ENCODE measurements around the gene ERN2. TPM values are rescaled to one million over a fixed set of nuclear protein-coding genes. Genes with fewer than 3 reads are reported as not detected.
A peak's percentile ranks its signal among the peaks of the same experiment; 100 is the strongest.

ERN2 gene
- total and polyA plus RNA-seq, 2 of the 13 experiments (the other 11 are each of a cell fraction or from before 2014, with no cell fraction given), result 2.2 to 3.5 TPM

DNA sequence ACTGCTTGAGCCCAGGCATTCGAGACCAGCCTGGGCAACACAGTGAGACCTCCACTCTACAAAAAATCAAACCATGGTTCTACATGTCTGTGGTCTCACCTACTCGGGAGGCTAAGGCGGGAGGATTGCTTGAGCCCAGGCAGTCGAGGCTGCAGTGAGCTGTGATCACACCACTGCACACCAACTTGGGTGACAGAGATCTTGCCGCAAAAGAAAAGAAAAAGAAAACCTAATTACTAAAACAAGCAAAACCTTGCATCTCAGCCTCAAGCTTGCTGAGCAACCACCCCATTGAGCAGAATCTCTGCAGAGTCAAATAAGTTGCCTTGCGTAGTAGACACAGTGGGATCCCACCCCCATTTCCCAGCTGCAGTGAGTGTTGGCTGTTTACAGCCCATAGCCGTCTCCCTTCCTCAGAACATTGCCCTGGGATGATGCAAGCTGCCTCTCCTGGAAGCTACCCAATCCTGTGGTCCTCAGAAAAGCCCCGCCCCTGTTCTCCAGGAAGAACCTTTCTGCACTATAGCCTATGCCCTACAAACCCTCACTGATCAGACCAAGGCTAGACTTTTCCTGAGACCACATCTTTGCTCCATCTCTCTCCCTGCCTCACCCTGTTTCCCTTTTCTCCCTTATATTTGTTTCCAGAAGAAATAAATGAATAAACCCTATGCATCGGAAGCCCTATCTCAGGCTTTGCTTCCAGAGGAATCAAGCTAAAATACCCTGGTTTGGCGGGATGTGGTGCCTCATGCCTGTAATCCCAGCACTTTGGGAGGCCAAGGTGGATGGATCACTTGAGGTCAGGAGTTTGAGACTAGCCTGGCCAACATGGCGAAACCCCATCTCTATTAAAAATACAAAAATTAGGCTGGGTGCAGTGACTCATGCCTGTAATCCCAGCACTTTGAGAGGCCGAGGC lies 16.7 kb upstream of the ERN2 start (continued):
- TF ChIP-seq CC2D1A (CRISPR knock-in tag; IDR thresholded peaks at IDR 0.05) (no peak), CAMTA2 (CRISPR knock-in tag; IDR thresholded peaks at IDR 0.05; ENCODE audit: borderline replicate concordance) (no peak), ZNF432 (CRISPR knock-in tag; IDR thresholded peaks at IDR 0.05; ENCODE audit: borderline replicate concordance) (no peak), ZNF737 (CRISPR knock-in tag; IDR thresholded peaks at IDR 0.05; ENCODE audit: borderline replicate concordance) (no peak; the same call in 1 of the 2 replicates), PPARG (CRISPR knock-in tag; conservative IDR thresholded peaks at IDR 0.05) (0 out of 2 replicates have a peak, but pooled peaks have one; percentile 42), ZNF674 (CRISPR knock-in tag; IDR thresholded peaks at IDR 0.05; ENCODE audit: low read depth) (no peak), ZBTB7A (CRISPR knock-in tag; IDR thresholded peaks at IDR 0.05) (peak; percentile 56; the same call in 1 of the 2 replicates), TCF12 (IDR thresholded peaks at IDR 0.05) (no peak), TCF12 (CRISPR knock-in tag; IDR thresholded peaks at IDR 0.05) (no peak), ZNF749 (CRISPR knock-in tag; IDR thresholded peaks at IDR 0.05; ENCODE audit: borderline replicate concordance) (no peak), ZNF891 (CRISPR knock-in tag; IDR thresholded peaks at IDR 0.05) (no peak), ZNF550 (CRISPR knock-in tag; IDR thresholded peaks at IDR 0.05; ENCODE audit: borderline replicate concordance) (no peak), FOXA1 (IDR thresholded peaks at IDR 0.05) (no peak), FOXA1 (CRISPR knock-in tag; IDR thresholded peaks at IDR 0.05) (0 out of 2 replicates have a peak, but pooled peaks have one; percentile 29), NR2F2 (IDR thresholded peaks at IDR 0.05; ENCODE audit: borderline replicate concordance, low read depth) (no peak), ZNF547 (CRISPR knock-in tag; IDR thresholded peaks at IDR 0.05) (no peak), ZNF484 (CRISPR knock-in tag; IDR thresholded peaks at IDR 0.05; ENCODE audit: borderline replicate concordance, low read depth) (no peak), MAFG (CRISPR knock-in tag; IDR thresholded peaks at IDR 0.05) (no peak)
- TF ChIP-seq, protein P1, sequence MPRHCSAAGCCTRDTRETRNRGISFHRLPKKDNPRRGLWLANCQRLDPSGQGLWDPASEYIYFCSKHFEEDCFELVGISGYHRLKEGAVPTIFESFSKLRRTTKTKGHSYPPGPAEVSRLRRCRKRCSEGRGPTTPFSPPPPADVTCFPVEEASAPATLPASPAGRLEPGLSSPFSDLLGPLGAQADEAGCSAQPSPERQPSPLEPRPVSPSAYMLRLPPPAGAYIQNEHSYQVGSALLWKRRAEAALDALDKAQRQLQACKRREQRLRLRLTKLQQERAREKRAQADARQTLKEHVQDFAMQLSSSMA (CRISPR knock-in tag; IDR thresholded peaks at IDR 0.05), result 0 out of 2 replicates have a peak, but pooled peaks have one; percentile 31
- TF ChIP-seq, protein P2, sequence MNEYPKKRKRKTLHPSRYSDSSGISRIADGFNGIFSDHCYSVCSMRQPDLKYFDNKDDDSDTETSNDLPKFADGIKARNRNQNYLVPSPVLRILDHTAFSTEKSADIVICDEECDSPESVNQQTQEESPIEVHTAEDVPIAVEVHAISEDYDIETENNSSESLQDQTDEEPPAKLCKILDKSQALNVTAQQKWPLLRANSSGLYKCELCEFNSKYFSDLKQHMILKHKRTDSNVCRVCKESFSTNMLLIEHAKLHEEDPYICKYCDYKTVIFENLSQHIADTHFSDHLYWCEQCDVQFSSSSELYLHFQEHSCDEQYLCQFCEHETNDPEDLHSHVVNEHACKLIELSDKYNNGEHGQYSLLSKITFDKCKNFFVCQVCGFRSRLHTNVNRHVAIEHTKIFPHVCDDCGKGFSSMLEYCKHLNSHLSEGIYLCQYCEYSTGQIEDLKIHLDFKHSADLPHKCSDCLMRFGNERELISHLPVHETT (CRISPR knock-in tag; conservative IDR thresholded peaks at IDR 0.05), result no peak
- TF ChIP-seq, protein P3, sequence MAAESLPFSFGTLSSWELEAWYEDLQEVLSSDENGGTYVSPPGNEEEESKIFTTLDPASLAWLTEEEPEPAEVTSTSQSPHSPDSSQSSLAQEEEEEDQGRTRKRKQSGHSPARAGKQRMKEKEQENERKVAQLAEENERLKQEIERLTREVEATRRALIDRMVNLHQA (CRISPR knock-in tag; IDR thresholded peaks at IDR 0.05), result no peak
- TF ChIP-seq, protein P4, sequence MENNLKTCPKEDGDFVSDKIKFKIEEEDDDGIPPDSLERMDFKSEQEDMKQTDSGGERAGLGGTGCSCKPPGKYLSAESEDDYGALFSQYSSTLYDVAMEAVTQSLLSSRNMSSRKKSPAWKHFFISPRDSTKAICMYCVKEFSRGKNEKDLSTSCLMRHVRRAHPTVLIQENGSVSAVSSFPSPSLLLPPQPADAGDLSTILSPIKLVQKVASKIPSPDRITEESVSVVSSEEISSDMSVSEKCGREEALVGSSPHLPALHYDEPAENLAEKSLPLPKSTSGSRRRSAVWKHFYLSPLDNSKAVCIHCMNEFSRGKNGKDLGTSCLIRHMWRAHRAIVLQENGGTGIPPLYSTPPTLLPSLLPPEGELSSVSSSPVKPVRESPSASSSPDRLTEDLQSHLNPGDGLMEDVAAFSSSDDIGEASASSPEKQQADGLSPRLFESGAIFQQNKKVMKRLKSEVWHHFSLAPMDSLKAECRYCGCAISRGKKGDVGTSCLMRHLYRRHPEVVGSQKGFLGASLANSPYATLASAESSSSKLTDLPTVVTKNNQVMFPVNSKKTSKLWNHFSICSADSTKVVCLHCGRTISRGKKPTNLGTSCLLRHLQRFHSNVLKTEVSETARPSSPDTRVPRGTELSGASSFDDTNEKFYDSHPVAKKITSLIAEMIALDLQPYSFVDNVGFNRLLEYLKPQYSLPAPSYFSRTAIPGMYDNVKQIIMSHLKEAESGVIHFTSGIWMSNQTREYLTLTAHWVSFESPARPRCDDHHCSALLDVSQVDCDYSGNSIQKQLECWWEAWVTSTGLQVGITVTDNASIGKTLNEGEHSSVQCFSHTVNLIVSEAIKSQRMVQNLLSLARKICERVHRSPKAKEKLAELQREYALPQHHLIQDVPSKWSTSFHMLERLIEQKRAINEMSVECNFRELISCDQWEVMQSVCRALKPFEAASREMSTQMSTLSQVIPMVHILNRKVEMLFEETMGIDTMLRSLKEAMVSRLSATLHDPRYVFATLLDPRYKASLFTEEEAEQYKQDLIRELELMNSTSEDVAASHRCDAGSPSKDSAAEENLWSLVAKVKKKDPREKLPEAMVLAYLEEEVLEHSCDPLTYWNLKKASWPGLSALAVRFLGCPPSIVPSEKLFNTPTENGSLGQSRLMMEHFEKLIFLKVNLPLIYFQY (CRISPR knock-in tag; IDR thresholded peaks at IDR 0.05; ENCODE audit: borderline replicate concordance), result no peak
- TF ChIP-seq, protein P5, sequence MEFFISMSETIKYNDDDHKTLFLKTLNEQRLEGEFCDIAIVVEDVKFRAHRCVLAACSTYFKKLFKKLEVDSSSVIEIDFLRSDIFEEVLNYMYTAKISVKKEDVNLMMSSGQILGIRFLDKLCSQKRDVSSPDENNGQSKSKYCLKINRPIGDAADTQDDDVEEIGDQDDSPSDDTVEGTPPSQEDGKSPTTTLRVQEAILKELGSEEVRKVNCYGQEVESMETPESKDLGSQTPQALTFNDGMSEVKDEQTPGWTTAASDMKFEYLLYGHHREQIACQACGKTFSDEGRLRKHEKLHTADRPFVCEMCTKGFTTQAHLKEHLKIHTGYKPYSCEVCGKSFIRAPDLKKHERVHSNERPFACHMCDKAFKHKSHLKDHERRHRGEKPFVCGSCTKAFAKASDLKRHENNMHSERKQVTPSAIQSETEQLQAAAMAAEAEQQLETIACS (CRISPR knock-in tag; IDR thresholded peaks at IDR 0.05), result no peak

All from HepG2 (cell line).